Activated CD4-positive, CD25-positive, alpha-beta regulatory T cell (primary cell): Measurements from ENCODE around the gene MYO1G.
"Not testable (repeated sequence)": the region's sequence is repeated elsewhere in the genome, so short reads cannot be mapped to it uniquely, and the experiment has no call there.

Experiments
- DNase-seq, 4 experiments: peaks; one replicate each; lab custom pipeline; 2025; lab: John Stamatoyannopoulos, UW

Gene MYO1G

GRCh38 chr7:44978511-44979366 is at the start of gene MYO1G:
MYO1G (minus strand) TSS chr7:44979015; CDS start chr7:44978961, 54 bp downstream.
- DNase-seq, result peak; percentile 58 to 87 (median 70)

- no peak for DNase-seq
Observed at GRCh38 chr7:45028138-45028919, 49.5 kb upstream of the MYO1G start.

GRCh38 chr7:45027774-45028114 is 48.9 kb upstream of the MYO1G start:
- DNase-seq, result no peak

GRCh38 chr7:45026984-45027773 is 48.4 kb upstream of the MYO1G start:
- peak in 1 of 4 experiments; percentile 8 for DNase-seq

GRCh38 chr7:45026013-45026412 is 47.2 kb upstream of the MYO1G start:
- DNase-seq, result no peak

GRCh38 chr7:45025473-45025872 is 46.7 kb upstream of the MYO1G start:
- not testable (repeated sequence) for DNase-seq

GRCh38 chr7:45024126-45024744 is 45.4 kb upstream of the MYO1G start:
- DNase-seq, result no peak

- no peak for DNase-seq
Observed at GRCh38 chr7:45021604-45022296, 42.9 kb upstream of the MYO1G start.

- no peak for DNase-seq
Observed at GRCh38 chr7:45020915-45021314, 42.1 kb upstream of the MYO1G start.

- DNase-seq, result no peak
Observed at GRCh38 chr7:45017253-45017652, 38.4 kb upstream of the MYO1G start.

- no peak for DNase-seq
Observed at GRCh38 chr7:45015313-45015712, 36.5 kb upstream of the MYO1G start.

- no peak for DNase-seq
Observed at GRCh38 chr7:45013465-45013967, 34.7 kb upstream of the MYO1G start.

GRCh38 chr7:45007571-45008328 is 28.9 kb upstream of the MYO1G start:
- no peak for DNase-seq

GRCh38 chr7:45007106-45007505 is 28.3 kb upstream of the MYO1G start:
- DNase-seq, result no peak

- DNase-seq, result no peak
Observed at GRCh38 chr7:45003789-45004188, 25.0 kb upstream of the MYO1G start.

- no peak for DNase-seq
Observed at GRCh38 chr7:45001826-45002225, 23.0 kb upstream of the MYO1G start.

GRCh38 chr7:45001138-45001694 is 22.4 kb upstream of the MYO1G start:
- DNase-seq, result peak; percentile 19 to 37 (median 30)

GRCh38 chr7:45000093-45001032 is 21.5 kb upstream of the MYO1G start, which contains the start of gene CCM2:
CCM2 (plus strand) TSS chr7:45000201; CDS start chr7:45000334, 133 bp downstream.
- DNase-seq, result no peak
